ENCODE measurements around the gene RIMBP2.

Gene RIMBP2

DNA sequence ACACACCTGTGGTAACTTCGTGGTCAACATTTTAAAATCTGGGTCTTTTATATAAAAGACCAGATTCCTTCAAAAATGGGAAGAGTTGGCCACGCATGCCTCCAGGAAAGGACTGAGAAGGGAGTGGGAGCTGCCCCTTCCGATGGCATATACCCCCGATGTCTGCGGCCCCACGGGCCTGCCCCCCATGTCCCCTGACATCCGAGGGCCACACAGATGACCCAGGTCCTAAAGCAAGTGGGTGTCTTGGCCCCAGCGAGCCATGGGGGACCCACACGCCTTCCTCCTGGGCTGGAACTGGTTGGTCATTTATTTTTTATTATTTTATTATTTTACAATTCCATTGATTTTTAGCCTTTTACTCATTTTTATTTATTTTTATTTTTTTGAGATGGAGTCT, 235.9 kb downstream of the RIMBP2 start:
- Histone ChIP-seq H3K27ac (no peak overlapping the region), H3K4me3 (no peak overlapping the region)
- TF ChIP-seq, protein P1, sequence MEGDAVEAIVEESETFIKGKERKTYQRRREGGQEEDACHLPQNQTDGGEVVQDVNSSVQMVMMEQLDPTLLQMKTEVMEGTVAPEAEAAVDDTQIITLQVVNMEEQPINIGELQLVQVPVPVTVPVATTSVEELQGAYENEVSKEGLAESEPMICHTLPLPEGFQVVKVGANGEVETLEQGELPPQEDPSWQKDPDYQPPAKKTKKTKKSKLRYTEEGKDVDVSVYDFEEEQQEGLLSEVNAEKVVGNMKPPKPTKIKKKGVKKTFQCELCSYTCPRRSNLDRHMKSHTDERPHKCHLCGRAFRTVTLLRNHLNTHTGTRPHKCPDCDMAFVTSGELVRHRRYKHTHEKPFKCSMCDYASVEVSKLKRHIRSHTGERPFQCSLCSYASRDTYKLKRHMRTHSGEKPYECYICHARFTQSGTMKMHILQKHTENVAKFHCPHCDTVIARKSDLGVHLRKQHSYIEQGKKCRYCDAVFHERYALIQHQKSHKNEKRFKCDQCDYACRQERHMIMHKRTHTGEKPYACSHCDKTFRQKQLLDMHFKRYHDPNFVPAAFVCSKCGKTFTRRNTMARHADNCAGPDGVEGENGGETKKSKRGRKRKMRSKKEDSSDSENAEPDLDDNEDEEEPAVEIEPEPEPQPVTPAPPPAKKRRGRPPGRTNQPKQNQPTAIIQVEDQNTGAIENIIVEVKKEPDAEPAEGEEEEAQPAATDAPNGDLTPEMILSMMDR (IDR thresholded peaks at IDR 0.05), result no peak
- no peak for DNase-seq (ENCODE audit: low spot score)

DNA sequence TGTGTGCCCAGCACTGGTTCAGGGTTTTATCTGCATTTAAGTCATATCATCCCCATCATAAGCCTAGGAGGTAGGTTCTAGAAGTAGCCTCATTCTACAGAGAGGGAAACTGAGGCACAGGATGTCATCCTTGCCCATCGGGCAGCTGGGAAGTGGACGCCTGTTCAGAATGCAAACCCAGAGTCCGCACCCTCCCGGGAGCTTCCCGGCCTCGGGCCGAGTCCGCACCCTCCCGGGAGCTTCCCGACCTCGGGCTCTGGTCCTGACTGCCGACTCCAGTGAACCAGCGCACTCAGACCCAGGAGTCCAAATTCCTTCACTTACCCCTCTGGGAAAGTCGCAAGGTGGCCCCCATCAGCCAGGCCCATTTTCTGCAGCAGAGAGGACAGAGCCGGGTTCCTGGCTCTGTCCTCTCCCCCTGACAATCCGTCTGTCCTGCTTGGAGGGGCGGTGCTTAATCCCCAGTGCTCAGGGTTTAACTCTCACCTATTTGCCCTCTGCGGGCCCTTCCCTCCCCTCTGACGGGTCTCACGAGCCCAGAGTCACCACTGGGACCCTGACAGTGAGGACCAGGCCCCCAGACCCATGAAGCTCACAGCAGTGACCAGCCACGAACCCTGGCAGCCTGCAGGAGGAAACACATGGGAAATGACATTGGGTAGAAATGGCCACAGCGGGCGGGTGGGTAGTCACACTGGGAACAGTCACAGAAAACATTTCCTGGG, 236.5 kb downstream of the RIMBP2 start:
- Histone ChIP-seq H3K27ac (no peak overlapping the region), H3K4me3 (no peak overlapping the region)
- DNase-seq (ENCODE audit: low spot score), result no peak
- TF ChIP-seq, protein P1 (IDR thresholded peaks at IDR 0.05), result no peak

DNA sequence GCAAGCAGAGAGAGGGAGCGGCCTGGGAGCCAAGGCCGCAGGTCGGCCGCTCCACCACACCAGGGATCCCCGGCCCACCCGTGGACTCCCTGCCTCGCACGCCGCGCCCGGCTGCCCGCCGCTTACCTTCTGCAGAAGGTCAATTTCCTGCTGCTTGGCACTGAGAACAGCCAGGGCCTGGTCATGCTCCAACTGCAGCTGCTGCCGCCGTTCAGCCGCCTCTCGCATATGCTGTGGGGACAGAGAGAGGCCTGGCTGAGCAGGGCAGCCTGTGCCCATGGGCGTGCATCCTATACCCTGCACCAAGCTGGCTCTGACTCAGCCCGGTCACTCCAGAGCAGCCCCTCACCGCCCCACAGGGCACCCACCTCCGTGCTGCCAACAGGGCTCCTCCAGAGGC, 237.3 kb downstream of the RIMBP2 start:
- Histone ChIP-seq H3K4me3 (no peak overlapping the region), H3K27ac (no peak overlapping the region)
- TF ChIP-seq, protein P1 (IDR thresholded peaks at IDR 0.05), result no peak
- no peak for DNase-seq (ENCODE audit: low spot score)

DNA sequence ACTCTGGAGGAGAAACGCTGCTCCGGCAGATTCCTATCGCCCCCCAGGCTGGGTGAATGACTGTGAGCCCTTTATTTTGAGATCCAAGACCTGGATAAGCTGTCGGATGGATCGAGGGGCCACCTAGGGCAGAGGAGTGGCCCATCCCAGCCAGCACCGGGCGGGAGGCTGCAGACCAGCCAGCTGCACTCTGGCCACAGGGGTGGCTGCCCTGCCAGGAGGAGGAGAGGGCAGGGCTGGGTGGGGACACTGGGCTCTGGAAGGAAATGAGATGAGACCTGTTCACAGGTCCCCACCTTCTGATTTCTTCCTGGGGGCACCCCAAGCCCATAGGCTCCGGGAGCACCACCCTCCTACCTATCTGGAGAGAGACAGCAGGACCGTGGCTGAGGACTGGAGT, 238.4 kb downstream of the RIMBP2 start:
- DNase-seq (ENCODE audit: low spot score), result no peak
- Histone ChIP-seq H3K27ac (no peak overlapping the region), H3K4me3 (no peak overlapping the region)
- TF ChIP-seq, protein P1 (IDR thresholded peaks at IDR 0.05), result no peak

DNA sequence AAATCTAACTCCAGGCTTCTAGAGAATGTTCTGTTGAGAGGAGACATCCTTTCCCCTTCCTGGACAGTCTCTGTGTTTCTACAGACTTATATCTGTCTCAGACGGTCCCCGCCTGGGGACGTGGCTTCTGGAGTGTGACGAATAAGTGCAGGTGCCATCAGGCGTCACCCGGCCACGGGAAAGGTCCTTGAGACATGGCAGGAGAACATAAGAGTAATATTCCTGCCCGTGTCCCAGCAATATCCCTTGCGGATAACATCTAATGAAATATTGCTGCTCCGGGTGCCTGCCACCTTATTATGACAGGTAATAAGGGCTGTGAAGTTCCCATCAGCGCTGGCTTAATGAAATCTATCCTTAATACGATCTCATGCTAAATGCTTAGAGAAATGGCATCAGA, 238.8 kb downstream of the RIMBP2 start:
- DNase-seq (ENCODE audit: low spot score), result no peak
- no peak overlapping the region for H3K27ac ChIP-seq
- no peak overlapping the region for H3K4me3 ChIP-seq
- TF ChIP-seq, protein P1 (IDR thresholded peaks at IDR 0.05), result no peak

DNA sequence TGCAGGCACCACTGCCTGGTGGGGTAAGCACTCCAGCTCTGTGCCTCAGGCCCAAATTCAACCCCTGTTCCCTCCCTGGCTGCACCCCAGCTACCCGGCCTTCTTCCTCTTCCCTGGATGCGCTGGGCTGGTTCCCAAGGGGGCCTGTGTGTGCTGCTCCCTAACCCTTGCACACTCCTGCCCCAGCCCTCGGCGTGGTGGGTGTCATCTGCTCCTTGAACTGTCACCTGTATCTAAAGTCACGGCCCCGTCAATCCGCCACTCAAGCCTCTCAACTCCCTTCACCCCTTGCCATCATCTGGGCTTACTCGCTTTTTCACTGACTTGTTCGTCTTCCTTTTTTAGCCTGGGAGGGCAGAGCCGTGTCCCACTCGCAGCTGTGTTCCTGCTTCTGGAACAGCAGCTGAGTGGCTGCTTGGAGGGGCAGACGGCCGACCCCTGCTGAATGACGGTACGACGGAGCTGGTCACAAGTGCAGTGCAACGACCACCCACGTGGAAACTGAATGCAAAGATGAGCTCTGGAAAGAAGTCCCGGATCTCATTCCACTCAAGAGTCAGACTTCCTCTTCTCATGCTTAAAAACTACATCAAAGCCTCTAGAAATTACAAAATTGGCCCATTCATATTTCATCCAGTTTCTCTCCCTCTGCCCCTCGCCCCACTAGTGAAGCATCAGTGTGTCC, 239.5 kb downstream of the RIMBP2 start:
- no peak for DNase-seq (ENCODE audit: low spot score)
- no peak overlapping the region for H3K27ac ChIP-seq

More for the DNA sequence above, 239.5 kb downstream of the RIMBP2 start:
- H3K4me3 ChIP-seq, result no peak overlapping the region
- TF ChIP-seq, protein P1 (IDR thresholded peaks at IDR 0.05), result no peak
